Right lobe of liver (tissue), 6 donors: ENCODE results near the gene TIMM22. TPM values are rescaled to one million over a fixed set of nuclear protein-coding genes. Genes with fewer than 3 reads are reported as not detected.

ENCODE experiments used
- ATAC-seq, 4 donors: fragments of 200-7000 bp; cut with Tn5 transposase; one replicate each; pipeline ENCODE4 v1.9.1; 2020; ENCODE audit warnings: mild to moderate bottlenecking in 4 of 4, moderate library complexity in 4 of 4
- DNase-seq, 3 donors: peaks; one replicate each; pipeline ENCODE4 v3.0.0-alpha.2; 2020
- H3K27ac ChIP-seq, 3 donors: fragments of 200-600 bp; one replicate each; pipeline ENCODE4 v1.8.0; 2022
- H3K27me3 ChIP-seq, 2 donors: fragments of 200-600 bp; one replicate each; pipeline ENCODE4 v1.8.0; 2022
- H3K36me3 ChIP-seq, 4 donors: fragments of 200-600 bp; sonication (generic) in 1 of 4; one replicate each; pipeline versions ENCODE4 v1.5.1 to v1.8.0; 2017 to 2022; ENCODE audit warnings: control low read depth in 1 of 4
- H3K4me1 ChIP-seq, 4 donors: fragments of 200-600 bp; sonication (generic) in 1 of 4; one replicate each; pipeline versions ENCODE4 v1.5.1 to v1.8.0; 2017 to 2022; ENCODE audit warnings: control low read depth in 1 of 4
- H3K4me3 ChIP-seq, 3 donors: fragments of 200-600 bp; one replicate each; pipeline ENCODE4 v1.8.0; 2022
- H3K9me3 ChIP-seq, 4 donors: fragments of 200-600 bp; sonication (generic) in 1 of 4; one replicate each; pipeline versions ENCODE4 v1.5.1 to v1.8.0; 2017 to 2022; ENCODE audit warnings: control low read depth in 1 of 4
- POLR2A ChIP-seq: fragments of 450-650 bp; IDR thresholded peaks from one replicate; pipeline ENCODE4 v1.6.1; 2017; ENCODE audit warnings: antibody characterized with exemption, mild to moderate bottlenecking
- WGBS: methylation state at CpG from one replicate; pipeline ENCODE4 v1.1.6; 2018; ENCODE audit warnings: low coverage, low lambda C conversion rate; ENCODE audit not compliant: insufficient coverage; ENCODE audit errors: missing lambda C conversion rate; 5-methylcytosine and 5-hydroxymethylcytosine counted together
- intact Hi-C, 2 donors: fragments of 100-400 bp; cut with DNase I; formaldehyde crosslinking; loops; one replicate each; pipeline versions ENCODE4 v1.11.2 to v1.14.1; 2022
- microRNA-seq, 2 donors: library from miRNA; unstranded; fragments of <30 nt; microRNA quantifications; one replicate each; pipeline ENCODE4, GENCODE V29; 2019 to 2020
- small RNA-seq, 2 experiments: library from RNA; depleted of rRNA; stranded (forward); fragments of <200 nt; gene quantifications; one replicate each; pipeline ENCODE3, GENCODE V24; 2016
- total RNA-seq, 6 experiments: library from RNA; depleted of rRNA in 2 of 6; stranded (reverse); fragments of >200 nt in 2 of 6; fragmentation: NEBNext Ultra II Directional in 3 of 6; extraction: Animal tissue kit (Norgen Biotek cat#: 25700) in 3 of 6; gene quantifications; one replicate each; pipeline versions ENCODE4 v1.1.0 to v1.2.4, GENCODE V29; 2016 to 2023
- TF ChIP-seq, protein P1 (sequence below), 4 donors: fragments of 200-600 bp in 3 of 4; fragments of 450-650 bp in 1 of 4; IDR thresholded peaks; one replicate each; pipeline versions ENCODE4 v1.5.1 to v1.8.0; 2016 to 2022; ENCODE audit warnings: antibody characterized with exemption in 4 of 4, mild to moderate bottlenecking in 2 of 4
- donor health status: DM: no; HTN: yes; CAD: no.
- donor health status: DM: no; HTN: no; CAD: no.
- donor health status: DM: no; HTN: no; CAD: no.
- donor health status: DM: no; HTN: yes; CAD: no.
- donor health status: DM: no; HTN: yes; CAD: no.

The TIMM22 gene
- total RNA-seq, 6 experiments from 2014 or later = 3.9 to 6.5 (median 4.1) TPM

DNA sequence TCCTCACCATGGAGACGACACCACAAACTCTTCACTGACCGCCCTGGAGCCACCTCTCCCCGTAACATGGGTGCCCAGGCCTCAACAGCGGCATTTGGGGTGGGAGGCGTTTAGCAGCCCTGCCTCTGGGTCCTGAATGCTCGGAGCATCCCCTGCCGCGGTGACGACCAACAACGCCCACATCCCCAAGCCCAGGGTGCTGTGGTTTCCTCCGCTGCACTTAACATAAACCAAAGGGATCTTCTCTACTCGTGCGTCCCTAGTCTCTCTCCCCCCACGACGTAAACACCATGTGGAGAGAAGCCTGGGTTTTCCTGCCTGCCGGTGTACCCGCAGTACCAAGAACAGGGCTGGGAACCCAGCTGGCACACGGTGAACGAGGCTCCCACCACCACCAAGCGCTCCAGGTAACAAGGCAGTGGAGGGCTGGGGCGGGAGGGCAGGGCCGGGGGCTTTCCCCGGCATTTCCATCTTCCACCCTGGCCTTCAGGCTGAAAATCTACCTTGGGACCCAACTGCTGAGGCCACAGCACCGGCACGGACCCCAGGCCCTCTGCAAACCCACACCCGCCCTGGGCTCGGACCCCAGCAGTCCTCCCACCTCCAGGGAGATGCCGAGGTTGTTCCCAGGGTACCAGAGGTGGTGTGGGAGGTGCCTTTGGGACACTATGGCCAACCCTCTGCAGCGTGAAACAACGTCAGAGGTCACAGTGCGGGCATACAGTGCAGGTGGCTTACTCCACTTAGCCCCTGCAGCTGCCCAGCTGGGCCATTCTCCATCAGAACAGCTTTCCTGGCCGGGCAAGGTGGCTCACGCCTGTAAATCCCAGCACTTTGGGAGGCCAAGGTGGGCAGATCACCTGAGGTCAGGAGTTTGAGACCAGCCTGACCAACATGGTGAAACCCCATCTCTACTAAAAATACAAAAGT lies 54.3 kb downstream of the TIMM22 start:
- H3K4me1 ChIP-seq = no peaks in the 10 kb centered on the region
- no peak overlapping the region for H3K4me3 ChIP-seq
- peaks cover 0 to 3% (median 0%) of the 10 kb centered on the region in 4 donors for H3K36me3 ChIP-seq
- no peak for TF ChIP-seq POLR2A
- TF ChIP-seq, protein P1, sequence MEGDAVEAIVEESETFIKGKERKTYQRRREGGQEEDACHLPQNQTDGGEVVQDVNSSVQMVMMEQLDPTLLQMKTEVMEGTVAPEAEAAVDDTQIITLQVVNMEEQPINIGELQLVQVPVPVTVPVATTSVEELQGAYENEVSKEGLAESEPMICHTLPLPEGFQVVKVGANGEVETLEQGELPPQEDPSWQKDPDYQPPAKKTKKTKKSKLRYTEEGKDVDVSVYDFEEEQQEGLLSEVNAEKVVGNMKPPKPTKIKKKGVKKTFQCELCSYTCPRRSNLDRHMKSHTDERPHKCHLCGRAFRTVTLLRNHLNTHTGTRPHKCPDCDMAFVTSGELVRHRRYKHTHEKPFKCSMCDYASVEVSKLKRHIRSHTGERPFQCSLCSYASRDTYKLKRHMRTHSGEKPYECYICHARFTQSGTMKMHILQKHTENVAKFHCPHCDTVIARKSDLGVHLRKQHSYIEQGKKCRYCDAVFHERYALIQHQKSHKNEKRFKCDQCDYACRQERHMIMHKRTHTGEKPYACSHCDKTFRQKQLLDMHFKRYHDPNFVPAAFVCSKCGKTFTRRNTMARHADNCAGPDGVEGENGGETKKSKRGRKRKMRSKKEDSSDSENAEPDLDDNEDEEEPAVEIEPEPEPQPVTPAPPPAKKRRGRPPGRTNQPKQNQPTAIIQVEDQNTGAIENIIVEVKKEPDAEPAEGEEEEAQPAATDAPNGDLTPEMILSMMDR (IDR thresholded peaks at IDR 0.05) = no peak
- 75% methylated on average over 17 of the region's 33 CpGs for WGBS
- intact Hi-C loops = loop anchor here in 1 of 2 donors (10.0 kb wide), 1 partner anchor 256 kb away; no protein-coding TSS in a partner anchor
- DNase-seq (peak in 1 of 3 donors; percentile 47), ATAC-seq (no peak)
- H3K9me3 ChIP-seq = no peaks in the 10 kb centered on the region
- H3K27me3 ChIP-seq = no peaks in the 10 kb centered on the region
- no peak overlapping the region for H3K27ac ChIP-seq

Small RNAs within 50 kb of the gene (microRNA-seq; reads per million reads assigned to microRNA genes)
- gene MIR3183 = 0 reads per million in 2 donors

Small RNAs within 50 kb of the gene (small RNA-seq; reads per million reads assigned to genes)
- 0 reads per million in 2 experiments for gene MIR3183

Other genes starting within 250 kb of the TIMM22 start
- gene GEMIN4, start 244.9 kb upstream of the TIMM22 start, total RNA-seq = 10 to 100 TPM in 1 of 6 experiments, 1 to 10 TPM in 5; 7.1 to 10.1 (median 8.0) TPM
- gene GLOD4, start 214.8 kb upstream of the TIMM22 start, total RNA-seq = 10 to 100 TPM; 34.6 to 66.4 (median 39.9) TPM
- 10 to 100 TPM in 5 of 6 experiments, 1 to 10 TPM in 1; 10.0 to 18.1 (median 13.4) TPM for gene MRM3, start 214.8 kb upstream of the TIMM22 start, total RNA-seq
- 1 to 10 TPM; 2.7 to 9.5 (median 8.0) TPM for gene NXN, start 17.4 kb upstream of the TIMM22 start, total RNA-seq
- gene ABR, start 182.9 kb downstream of the TIMM22 start, total RNA-seq = 10 to 100 TPM in 3 of 6 experiments, 1 to 10 TPM in 3; 7.4 to 21.5 (median 11.3) TPM